Measurements from ENCODE around the gene TRAM2.

The TRAM2 gene

DNA sequence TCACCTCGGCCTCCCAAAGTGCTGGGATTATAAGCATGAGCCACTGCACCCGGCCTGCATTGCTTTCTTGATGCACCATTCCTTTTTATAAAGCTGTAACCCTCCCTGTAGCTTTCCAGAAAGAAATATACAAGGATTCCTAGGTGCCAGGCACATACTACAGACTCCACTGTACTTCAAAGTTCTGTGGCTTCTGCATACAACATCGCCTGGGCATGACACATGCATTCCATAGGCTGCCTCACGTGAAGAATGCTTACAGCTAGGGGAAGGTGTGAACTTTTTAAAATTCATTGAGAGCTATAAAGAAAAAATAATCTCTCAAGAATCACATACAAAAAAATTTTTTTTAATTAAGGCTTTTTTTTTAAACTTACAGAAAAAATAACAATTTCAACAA is 50.2 kb downstream of the TRAM2 start:
- H3K4me3 ChIP-seq (ENCODE audit: insufficient read depth, low read length, poor library complexity, severe bottlenecking) = no peak overlapping the region
- no peaks in the 10 kb centered on the region for H4K20me1 ChIP-seq (ENCODE audit: low read depth, low read length)
- TF ChIP-seq, protein P1, sequence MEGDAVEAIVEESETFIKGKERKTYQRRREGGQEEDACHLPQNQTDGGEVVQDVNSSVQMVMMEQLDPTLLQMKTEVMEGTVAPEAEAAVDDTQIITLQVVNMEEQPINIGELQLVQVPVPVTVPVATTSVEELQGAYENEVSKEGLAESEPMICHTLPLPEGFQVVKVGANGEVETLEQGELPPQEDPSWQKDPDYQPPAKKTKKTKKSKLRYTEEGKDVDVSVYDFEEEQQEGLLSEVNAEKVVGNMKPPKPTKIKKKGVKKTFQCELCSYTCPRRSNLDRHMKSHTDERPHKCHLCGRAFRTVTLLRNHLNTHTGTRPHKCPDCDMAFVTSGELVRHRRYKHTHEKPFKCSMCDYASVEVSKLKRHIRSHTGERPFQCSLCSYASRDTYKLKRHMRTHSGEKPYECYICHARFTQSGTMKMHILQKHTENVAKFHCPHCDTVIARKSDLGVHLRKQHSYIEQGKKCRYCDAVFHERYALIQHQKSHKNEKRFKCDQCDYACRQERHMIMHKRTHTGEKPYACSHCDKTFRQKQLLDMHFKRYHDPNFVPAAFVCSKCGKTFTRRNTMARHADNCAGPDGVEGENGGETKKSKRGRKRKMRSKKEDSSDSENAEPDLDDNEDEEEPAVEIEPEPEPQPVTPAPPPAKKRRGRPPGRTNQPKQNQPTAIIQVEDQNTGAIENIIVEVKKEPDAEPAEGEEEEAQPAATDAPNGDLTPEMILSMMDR (IDR thresholded peaks at IDR 0.05; ENCODE audit: insufficient read depth, low read length, poor library complexity, severe bottlenecking) = no peak
- TF ChIP-seq EZH2phosphoT487 (conservative IDR thresholded peaks at IDR 0.05; ENCODE audit: low read length) = no peak
- no peaks in the 10 kb centered on the region for H3F3A ChIP-seq (ENCODE audit: insufficient read depth)
- H3K9me3 ChIP-seq (ENCODE audit: insufficient read depth, low read length) = no peaks in the 10 kb centered on the region
- H3K36me3 ChIP-seq (ENCODE audit: low read length) = no peaks in the 10 kb centered on the region
- H3K27me3 ChIP-seq (ENCODE audit: low read length) = no peaks in the 10 kb centered on the region
- no peak overlapping the region for H3K4me2 ChIP-seq (ENCODE audit: low read depth, low read length, poor library complexity, severe bottlenecking)
- no peaks in the 10 kb centered on the region for H3K79me2 ChIP-seq (ENCODE audit: insufficient read depth, low read length)
- no peak overlapping the region for H2AFZ ChIP-seq (ENCODE audit: low read depth, low read length, severe bottlenecking)
- no peak overlapping the region for H3K9ac ChIP-seq (ENCODE audit: low read length)
- H3K27ac ChIP-seq (ENCODE audit: low read depth, low read length) = no peak overlapping the region
- no peaks in the 10 kb centered on the region for H3K9me2 ChIP-seq (replicated peaks; ENCODE audit: insufficient read depth, low read length)

DNA sequence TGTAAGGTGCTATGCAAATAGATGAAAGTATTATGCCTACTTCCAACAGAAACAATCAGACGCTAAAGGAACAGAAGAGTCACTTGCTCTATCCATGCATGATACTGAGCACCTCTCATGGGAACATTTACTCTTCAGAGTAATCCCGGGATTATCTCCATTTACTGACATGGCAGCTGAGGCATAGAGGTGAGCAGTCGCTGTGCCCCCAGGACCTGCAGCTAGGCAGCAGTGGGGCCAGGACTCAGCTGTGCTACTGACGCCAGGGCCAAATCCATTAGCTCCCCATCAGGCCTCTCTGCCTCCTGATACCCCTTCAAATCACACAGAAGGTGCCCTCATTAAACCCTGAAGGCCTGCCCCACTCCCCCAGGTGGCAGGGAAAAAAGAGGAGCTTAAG is 51.9 kb downstream of the TRAM2 start:
- Histone ChIP-seq H3K79me2 (ENCODE audit: insufficient read depth, low read length) (no peaks in the 10 kb centered on the region), H3K9ac (ENCODE audit: low read length) (no peak overlapping the region), H3K9me2 (replicated peaks; ENCODE audit: insufficient read depth, low read length) (no peaks in the 10 kb centered on the region), H3K27me3 (ENCODE audit: low read length) (no peaks in the 10 kb centered on the region), H3F3A (ENCODE audit: insufficient read depth) (no peaks in the 10 kb centered on the region), H3K9me3 (ENCODE audit: insufficient read depth, low read length) (no peaks in the 10 kb centered on the region), H3K36me3 (ENCODE audit: low read length) (no peaks in the 10 kb centered on the region), H3K4me3 (ENCODE audit: insufficient read depth, low read length, poor library complexity, severe bottlenecking) (no peak overlapping the region), H3K4me2 (ENCODE audit: low read depth, low read length, poor library complexity, severe bottlenecking) (no peak overlapping the region), H3K27ac (ENCODE audit: low read depth, low read length) (no peak overlapping the region), H4K20me1 (ENCODE audit: low read depth, low read length) (no peaks in the 10 kb centered on the region), H2AFZ (ENCODE audit: low read depth, low read length, severe bottlenecking) (no peak overlapping the region)
- TF ChIP-seq EZH2phosphoT487 (conservative IDR thresholded peaks at IDR 0.05; ENCODE audit: low read length) = no peak
- TF ChIP-seq, protein P1 (IDR thresholded peaks at IDR 0.05; ENCODE audit: insufficient read depth, low read length, poor library complexity, severe bottlenecking) = no peak

DNA sequence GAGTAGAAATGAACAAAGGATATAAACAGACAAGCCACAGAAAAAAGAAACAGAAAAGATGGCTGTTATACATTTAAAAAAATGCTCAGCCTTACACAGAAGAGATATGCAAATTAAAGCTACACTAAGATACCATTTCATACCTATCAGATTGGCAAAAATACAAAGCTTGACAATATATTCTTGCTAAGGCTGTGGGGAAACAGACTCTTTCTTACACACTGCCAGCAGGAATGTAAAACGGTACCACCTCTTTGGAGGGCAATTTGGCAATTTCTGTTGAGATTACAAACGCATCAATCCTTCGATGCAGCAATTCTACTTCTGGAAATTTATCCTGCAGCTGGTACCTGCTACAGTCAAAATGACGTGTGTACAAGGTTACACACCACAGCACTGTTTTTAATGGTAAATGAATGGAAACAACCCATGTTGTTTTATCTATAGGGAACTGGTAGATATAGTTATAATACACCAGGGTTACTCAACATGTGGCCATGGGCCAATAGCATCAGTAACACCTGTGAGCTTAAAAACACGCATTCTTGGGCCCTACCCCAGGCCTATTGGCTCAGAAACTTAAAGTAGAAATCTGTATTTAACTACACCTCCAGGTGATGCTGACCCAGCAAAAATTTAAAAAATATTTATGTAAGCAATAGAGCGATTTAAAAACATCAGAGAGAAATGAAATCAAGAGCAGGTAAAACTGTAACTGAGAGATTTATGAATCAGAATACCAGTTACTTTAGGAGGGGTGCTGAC is 53.3 kb downstream of the TRAM2 start:
- no peaks in the 10 kb centered on the region for H3K27me3 ChIP-seq (ENCODE audit: low read length)
- no peak overlapping the region for H3K27ac ChIP-seq (ENCODE audit: low read depth, low read length)
- no peaks in the 10 kb centered on the region for H3K36me3 ChIP-seq (ENCODE audit: low read length)
- no peak overlapping the region for H3K9ac ChIP-seq (ENCODE audit: low read length)
- no peak overlapping the region for H3K4me2 ChIP-seq (ENCODE audit: low read depth, low read length, poor library complexity, severe bottlenecking)
- H3K9me3 ChIP-seq (ENCODE audit: insufficient read depth, low read length) = no peaks in the 10 kb centered on the region
- no peaks in the 10 kb centered on the region for H3F3A ChIP-seq (ENCODE audit: insufficient read depth)
- no peaks in the 10 kb centered on the region for H3K79me2 ChIP-seq (ENCODE audit: insufficient read depth, low read length)
- H3K9me2 ChIP-seq (replicated peaks; ENCODE audit: insufficient read depth, low read length) = no peaks in the 10 kb centered on the region
- H4K20me1 ChIP-seq (ENCODE audit: low read depth, low read length) = no peaks in the 10 kb centered on the region
- no peak for TF ChIP-seq EZH2phosphoT487 (conservative IDR thresholded peaks at IDR 0.05; ENCODE audit: low read length)
- TF ChIP-seq, protein P1 (IDR thresholded peaks at IDR 0.05; ENCODE audit: insufficient read depth, low read length, poor library complexity, severe bottlenecking) = no peak
- no peak overlapping the region for H2AFZ ChIP-seq (ENCODE audit: low read depth, low read length, severe bottlenecking)
- H3K4me3 ChIP-seq (ENCODE audit: insufficient read depth, low read length, poor library complexity, severe bottlenecking) = no peak overlapping the region
